GM21619 (cell line): ENCODE results near the gene PNKP.
A peak's percentile ranks its signal among the peaks of the same experiment; 100 is the strongest.
"Not testable (repeated sequence)": the region's sequence is repeated elsewhere in the genome, so short reads cannot be mapped to it uniquely, and the experiment has no call there.

Experiments
- ATAC-seq: cut with Tn5 transposase; IDR thresholded peaks from one replicate; pipeline ENCODE4 v1.9.1; 2021; ENCODE audit not compliant: unreplicated experiment

The PNKP gene

DNA sequence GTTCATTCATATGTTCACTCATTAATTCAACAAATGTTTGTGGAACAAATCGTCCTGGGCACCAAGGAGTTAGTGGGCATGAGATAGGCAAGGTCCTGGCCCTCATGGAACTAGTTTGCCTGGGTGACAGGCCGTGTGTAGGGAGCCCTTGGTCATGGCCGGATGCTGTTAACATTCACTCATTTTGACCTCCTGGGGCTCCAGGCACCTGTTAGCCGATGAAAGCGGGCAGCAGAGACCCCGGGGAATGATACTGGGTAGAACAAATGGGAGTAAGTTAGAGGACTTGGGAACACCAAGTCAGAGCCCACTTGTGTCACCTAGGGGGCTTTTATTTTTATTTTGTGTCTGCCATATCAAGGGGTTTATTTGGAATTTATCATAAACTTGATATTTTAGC is 42.7 kb downstream of the PNKP start:
- ATAC-seq: no peak

DNA sequence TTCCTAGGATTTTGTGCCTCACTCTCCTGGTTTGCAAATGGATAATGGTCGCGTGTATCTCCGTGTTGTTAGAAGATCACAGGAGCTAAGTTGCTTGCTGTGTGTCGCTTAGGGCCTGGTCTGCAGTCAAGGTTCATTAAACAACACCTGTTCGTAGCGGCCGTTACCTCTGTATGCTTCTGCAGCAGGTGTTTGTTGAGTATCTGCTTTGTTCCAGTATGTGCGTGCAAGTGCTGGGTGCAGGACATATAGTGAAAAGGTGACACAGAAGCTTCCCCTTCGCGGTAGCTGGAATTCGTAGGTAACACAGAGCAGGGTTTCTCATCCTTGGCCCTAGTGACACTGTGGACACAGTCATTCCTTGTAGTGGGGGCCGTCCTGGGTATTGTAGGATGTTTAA is 43.9 kb downstream of the PNKP start:
- no peak for ATAC-seq

DNA sequence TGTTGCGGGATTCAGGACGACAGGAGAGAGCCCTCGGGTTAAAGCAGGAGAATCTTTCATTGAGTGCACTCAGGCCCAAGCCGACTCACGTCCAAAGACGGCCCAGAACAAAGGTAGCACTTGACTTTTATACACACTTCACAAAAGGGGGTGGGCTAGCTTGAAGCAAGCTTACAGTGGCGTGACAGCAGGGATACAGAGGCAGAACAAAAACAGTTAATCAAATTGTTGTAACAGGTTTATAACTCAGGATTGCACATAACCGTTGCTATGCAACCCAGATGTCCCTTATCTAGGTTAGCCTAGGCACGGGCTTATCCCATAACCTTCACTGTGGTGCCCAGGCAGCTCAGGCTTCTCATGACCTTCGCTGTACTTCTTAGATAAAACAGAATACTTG is 47.3 kb downstream of the PNKP start:
- ATAC-seq: no peak

DNA sequence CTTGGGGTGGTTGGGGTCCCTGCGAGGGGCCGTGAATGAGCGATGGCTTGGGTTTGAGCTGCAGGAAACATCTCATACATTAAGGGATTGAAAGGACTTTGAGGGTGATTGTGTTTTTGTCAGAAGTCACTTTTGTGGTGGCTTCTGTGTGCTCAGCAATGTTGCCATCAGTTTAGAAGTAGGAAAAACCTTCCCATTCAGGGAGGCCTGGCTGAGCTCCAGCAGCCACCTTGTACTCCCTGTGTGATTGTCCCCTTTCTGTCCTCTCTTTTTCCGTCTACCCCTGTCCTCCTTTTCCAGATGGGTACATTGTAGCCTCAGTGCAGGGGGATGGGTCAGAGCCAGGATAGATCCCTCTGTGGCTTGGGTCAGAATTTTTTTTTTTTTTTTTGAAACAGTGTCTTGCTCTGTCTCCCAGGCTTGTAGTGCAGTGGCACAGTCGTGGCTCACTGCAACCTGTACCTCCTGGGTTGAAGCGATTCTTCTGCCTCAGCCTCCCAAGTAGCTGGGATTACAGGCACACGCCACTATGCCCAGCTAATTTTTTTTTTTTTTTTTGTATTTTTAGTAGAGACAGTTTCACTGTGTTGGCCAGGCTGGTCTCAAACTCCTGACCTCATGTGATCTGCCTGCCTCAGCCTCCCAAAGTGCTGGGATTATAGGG is 47.8 kb downstream of the PNKP start:
- ATAC-seq: not testable (repeated sequence)

DNA sequence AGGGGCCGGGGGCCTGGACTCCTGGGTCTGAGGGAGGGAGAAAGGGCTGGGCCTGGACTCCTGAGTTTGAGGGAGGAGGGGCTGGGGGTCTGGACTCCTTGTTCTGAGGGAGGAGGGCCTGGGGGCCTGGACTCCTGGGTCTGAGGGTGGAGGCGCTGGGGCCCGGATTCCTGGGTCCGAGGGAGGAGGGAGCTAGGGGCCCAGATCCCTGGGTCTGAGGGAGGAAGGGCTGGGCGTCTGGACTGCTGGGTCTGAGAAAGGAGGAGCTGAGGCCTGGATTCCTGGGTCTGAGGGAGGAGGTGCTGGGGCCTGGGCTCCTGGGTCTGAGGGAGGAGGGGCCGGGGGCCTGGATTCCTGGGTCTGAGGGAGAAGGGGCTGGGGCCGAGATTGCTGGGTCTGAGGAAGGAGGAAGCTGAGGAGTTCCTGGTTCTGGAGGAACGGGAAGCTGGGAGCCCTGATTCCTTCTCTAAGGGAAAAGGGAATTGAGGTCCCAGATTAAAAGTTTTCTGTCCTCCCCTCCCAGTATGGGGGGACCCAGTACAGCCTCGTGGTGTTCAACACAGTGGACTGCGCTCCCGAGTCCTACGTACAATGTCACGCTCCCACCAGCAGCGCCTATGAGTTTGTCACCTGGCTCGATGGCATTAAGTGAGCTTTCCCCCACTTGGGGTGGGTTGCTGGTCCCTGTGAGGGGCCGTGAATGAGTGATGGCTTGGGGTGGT is 48.6 kb downstream of the PNKP start:
- ATAC-seq: no peak

DNA sequence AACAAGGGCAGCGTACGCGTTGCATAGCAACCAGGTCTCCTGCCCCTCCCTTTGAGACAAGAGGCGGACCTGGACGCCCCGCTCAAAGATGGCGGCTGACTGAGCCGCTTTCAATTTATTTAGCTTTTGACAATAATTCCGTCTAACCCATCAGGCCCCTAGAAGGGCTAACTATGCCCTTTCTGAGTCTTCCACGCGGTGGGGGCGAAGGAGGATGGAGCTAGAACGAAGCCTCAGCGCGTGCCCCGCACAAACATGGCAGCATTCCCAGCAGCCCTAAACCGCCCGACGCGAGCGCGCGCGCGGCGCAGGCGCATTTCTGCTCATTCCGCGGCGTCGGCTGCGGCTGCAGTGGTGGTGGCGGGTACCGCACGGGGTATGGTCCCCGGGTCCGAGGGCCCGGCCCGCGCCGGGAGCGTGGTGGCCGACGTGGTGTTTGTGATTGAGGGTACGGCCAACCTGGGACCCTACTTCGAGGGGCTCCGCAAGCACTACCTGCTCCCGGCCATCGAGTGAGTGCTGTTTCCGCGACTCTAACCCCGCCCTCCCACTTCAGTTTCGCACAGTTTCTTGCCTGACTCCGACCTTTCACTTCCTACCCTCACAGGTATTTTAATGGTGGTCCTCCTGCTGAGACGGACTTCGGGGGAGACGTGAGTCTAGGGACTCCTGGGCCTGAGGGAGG is 49.3 kb downstream of the PNKP start, which contains the start of gene MED25:
TSS of gene MED25 (plus strand) at position 326 of the 685 bp plus-strand sequence. CDS start at position 379, 53 bp downstream.
- peak; percentile 57 for ATAC-seq

DNA sequence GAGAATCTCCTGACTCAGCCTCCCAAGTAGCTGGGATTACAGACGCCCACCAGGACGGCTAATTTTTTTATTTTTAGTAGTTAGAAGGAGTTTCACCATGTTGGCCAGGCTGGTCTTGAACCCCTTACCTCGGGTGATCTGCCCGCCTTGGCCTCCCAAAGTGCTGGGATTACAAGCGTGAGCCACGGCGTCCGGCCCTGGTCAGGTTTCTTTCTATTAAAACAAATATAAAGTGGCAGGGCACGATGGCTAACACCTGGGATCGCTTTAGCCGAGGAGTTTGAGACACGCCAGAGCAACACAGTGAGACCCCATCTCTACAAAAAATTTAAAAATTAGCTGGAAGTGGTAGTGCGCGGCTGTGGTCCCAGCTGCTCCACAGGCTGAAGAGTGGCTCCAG is 50.8 kb downstream of the PNKP start:
- no peak for ATAC-seq

DNA sequence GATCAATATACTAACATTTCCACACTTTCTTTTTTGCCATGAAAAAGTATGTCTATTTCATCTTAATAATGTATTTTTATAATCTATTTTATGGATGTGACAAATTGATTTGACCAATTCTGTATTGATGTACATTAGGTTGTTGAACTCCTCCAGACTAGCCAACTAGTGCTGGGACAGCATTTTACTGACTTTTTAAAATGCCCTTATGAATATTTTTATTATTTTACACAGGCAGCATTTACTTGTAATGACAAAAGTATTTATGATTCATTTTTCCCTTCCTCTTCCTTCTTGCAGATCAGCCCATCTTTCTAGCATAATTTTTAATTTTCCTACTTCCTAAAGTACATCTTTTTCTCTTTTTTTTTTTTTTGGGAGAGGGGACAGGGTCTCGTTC is 53.4 kb downstream of the PNKP start:
- ATAC-seq: no peak

DNA sequence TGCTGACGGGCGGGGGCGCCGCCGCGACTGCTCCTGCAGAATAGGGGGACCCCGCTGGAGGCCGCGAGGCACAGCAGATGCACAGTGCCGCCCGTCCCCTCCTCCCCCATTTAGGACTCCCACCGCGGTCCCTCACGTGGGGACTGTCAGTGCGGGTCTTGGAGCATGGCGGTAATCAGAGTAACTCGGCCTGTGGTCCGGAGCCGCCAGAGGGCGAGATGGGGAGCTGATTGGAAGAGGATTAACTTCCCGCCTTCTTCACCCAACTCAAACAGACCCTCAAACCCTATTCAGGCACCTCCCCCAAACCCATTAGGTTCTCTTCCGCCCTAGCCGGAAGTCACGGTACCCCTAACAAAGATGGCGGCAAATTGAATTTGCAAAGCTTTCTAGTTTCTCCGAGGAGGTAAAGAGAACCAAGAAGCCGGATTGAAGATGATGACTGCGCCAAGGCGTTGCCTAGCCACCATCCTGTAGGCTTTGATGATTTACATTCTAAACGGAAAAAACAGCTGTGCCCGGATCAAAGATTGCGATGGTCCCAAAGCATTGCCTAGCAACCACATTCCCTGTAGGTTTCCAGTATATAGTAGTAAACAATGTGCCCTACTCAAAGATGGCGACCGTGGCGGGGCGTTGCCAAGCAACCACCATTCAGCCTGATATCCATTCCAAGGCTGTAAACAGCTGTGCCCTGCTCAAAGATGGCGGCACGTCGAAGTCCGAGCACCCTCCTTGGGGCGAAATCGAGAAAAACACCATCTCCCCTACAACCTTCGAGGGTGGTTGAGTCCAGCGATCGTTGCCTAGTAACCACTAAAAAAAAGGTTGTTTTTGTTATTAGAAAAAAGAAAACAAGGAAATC is 54.1 kb downstream of the PNKP start, which contains the start of gene FUZ:
TSS of gene FUZ (minus strand) at position 296 of the 865 bp plus-strand sequence. CDS start at position 110, 186 bp downstream.
- ATAC-seq: no peak

DNA sequence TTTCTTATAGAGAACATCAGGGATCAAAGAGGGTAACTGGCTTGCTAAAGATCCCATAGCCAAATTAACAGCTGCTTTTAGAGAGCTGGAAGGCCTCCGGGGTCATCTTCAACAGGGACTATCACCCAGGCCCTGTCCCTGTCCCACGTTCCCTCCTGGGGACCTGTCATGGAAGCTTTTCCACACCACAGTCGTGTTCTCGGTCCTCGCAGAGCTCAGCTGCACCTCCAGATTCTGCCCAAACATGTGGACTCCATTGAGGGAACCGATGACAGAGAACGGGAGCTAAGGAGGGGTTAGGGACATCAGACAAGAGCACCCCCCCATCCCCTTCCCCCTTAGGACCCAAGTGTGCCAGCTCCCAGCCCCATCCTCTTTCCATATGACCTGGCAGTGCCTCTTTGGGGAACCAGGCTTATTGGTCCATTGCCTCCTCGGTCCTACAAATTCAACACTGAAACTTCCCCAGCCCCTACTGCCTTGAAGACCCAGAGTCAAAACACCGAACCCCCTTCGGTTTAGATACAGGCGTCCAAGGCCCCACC is 54.9 kb downstream of the PNKP start:
- ATAC-seq: no peak

DNA sequence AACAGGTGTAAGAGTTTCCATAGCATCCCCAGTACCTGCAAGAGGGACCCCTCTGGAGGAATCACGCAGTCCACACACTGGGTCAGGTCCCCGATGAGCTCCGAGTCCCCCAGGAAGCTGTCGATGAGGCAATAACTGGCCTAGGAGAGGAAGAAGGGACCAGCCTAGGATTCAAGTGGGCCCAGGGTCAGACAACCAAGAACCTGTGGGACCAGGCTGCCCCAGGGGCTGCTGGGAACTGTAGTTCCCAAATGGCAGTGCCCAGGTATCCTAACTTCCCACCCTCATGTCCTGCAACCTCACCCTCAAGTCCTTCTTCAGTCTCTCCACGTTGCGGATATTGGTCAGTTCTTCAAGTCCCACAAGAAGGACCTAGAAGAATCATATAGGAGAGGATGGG is 56.0 kb downstream of the PNKP start:
- no peak for ATAC-seq
